Heart right ventricle (tissue), 16 donors: ENCODE measurements around the gene FKBP6. TPM values are rescaled to one million over a fixed set of nuclear protein-coding genes. Genes with fewer than 3 reads are reported as not detected.
"Not testable (repeated sequence)": the region's sequence is repeated elsewhere in the genome, so short reads cannot be mapped to it uniquely, and the experiment has no call there.

Source experiments
- ATAC-seq, 8 donors: fragments of 200-7000 bp; cut with Tn5 transposase; one replicate each; pipeline ENCODE4 v1.9.1; 2020; ENCODE audit warnings: mild to moderate bottlenecking in 8 of 8, moderate library complexity in 8 of 8, moderate number of reproducible peaks in 1 of 8
- DNase-seq, 2 donors: peaks; one replicate each; pipeline ENCODE4 v3.0.0-alpha.2; 2020
- H3K27ac ChIP-seq, 10 donors: fragments of 200-600 bp; sonication (generic) in 2 of 10; one replicate each; pipeline versions ENCODE4 v1.5.0 to v1.8.0; 2020 to 2022; ENCODE audit warnings: mild to moderate bottlenecking in 3 of 10
- H3K27me3 ChIP-seq, 7 donors: fragments of 200-600 bp; one replicate each; pipeline ENCODE4 v1.8.0; 2021 to 2022; ENCODE audit warnings: mild to moderate bottlenecking in 2 of 7
- H3K36me3 ChIP-seq, 9 donors: fragments of 200-600 bp; sonication (generic) in 1 of 9; one replicate each; pipeline versions ENCODE4 v1.5.0 to v1.8.0; 2020 to 2022; ENCODE audit warnings: mild to moderate bottlenecking in 2 of 9
- H3K4me1 ChIP-seq, 9 donors: fragments of 200-600 bp; sonication (generic) in 1 of 9; one replicate each; pipeline versions ENCODE4 v1.5.0 to v1.8.0; 2020 to 2022; ENCODE audit warnings: mild to moderate bottlenecking in 4 of 9
- H3K4me3 ChIP-seq, 10 donors: fragments of 200-600 bp; sonication (generic) in 2 of 10; one replicate each; pipeline versions ENCODE4 v1.5.0 to v1.8.0; 2020 to 2022; ENCODE audit warnings: mild to moderate bottlenecking in 7 of 10, moderate library complexity in 2 of 10
- H3K9me3 ChIP-seq, 11 donors: fragments of 200-600 bp in 10 of 11; sonication (generic) in 2 of 11; one replicate each; pipeline versions ENCODE4 v1.5.0 to v1.8.0; 2013 to 2022; ENCODE audit warnings: mild to moderate bottlenecking in 2 of 11, control low read depth in 1 of 11, moderate library complexity in 1 of 11
- WGBS, 2 donors: extraction: QIAGEN DNeasy Blood & Tissue Kit; methylation state at CpG; one replicate each; pipeline ENCODE4 v1.1.7; 2013; ENCODE audit warnings: inconsistent platforms in 1 of 2; 5-methylcytosine and 5-hydroxymethylcytosine counted together
- intact Hi-C, 10 donors: fragments of 100-400 bp; cut with DNase I; formaldehyde crosslinking; loops; one replicate each; pipeline versions ENCODE4 v1.11.1 to v1.14.2; 2022
- long read RNA-seq, 3 donors: library from polyadenylated mRNA; unstranded; transcript quantifications; one replicate each; pipeline ENCODE4 v2.0.0, GENCODE V29; 2020 to 2021
- polyA plus RNA-seq, 2 donors: library from polyadenylated mRNA; stranded (reverse); fragments of 200-250 nt; gene quantifications; one replicate each; pipeline ENCODE4 v1.2.3, GENCODE V29; 2013
- total RNA-seq, 10 donors: library from RNA; stranded (reverse); fragmentation: NEBNext Ultra II Directional in 3 of 10; extraction: Animal tissue kit (Norgen Biotek cat#: 25700) in 3 of 10; gene quantifications; one replicate each; pipeline versions ENCODE4 v1.2.1 to v1.2.4, GENCODE V29; 2021 to 2023
- TF ChIP-seq, protein P1 (sequence below), 9 donors: fragments of 200-600 bp; sonication (generic) in 2 of 9; IDR thresholded peaks; one replicate each; pipeline versions ENCODE4 v1.5.0 to v1.8.0; 2021 to 2022; ENCODE audit warnings: antibody characterized with exemption in 9 of 9, mild to moderate bottlenecking in 5 of 9, moderate library complexity in 1 of 9
- donor health status: Arrhythmogenic right ventricular cardiomyopathy.
- donor health status: ischemic (EF 13 %, LVEDD 7.1; RV severe dilation, severe dysfunction).
- donor health status: healthy with polysubstance abuse.
- donor health status: DM: no; HTN: yes; CAD: no.
- donor health status: DM: no; HTN: no; CAD: no.
- donor health status: ischemic (EF 25% LVEDD 6.9; RV normal size, moderate dysfunction).
- donor health status: ischemic (EF 25% LVEDD 5.7; RV mildly dilated, moderate dysfunction).
- donor health status: healthy.
- donor health status: DM: yes; HTN: yes; CAD: no.
- donor health status: Ischemic cardiomyopathy.
- donor health status: ischemic (EF 35%, LVEDD 5.7; RV mildly dilated, moderate dysfunction).
- donor health status: nonischemic (EF 11% LVEDD 7.7; RV severe dilation, severe dysfunction).
- donor health status: DM: yes; HTN: yes; CAD: no.
- donor health status: PGD.
- donor health status: ischemic (EF 29% LVEDD 5.4; RV normal size, mild dysfunction).
- donor health status: nonischemic (EF 23%, LVEDD 6.1; RV moderate dilation, normal function).

FKBP6 gene, protein sequence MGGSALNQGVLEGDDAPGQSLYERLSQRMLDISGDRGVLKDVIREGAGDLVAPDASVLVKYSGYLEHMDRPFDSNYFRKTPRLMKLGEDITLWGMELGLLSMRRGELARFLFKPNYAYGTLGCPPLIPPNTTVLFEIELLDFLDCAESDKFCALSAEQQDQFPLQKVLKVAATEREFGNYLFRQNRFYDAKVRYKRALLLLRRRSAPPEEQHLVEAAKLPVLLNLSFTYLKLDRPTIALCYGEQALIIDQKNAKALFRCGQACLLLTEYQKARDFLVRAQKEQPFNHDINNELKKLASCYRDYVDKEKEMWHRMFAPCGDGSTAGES
- total RNA-seq (not detected), polyA plus RNA-seq (not detected)
- long read RNA-seq, donor 1, result 0 reads
- long read RNA-seq, donor 2, result 0 reads
- long read RNA-seq, donor 3, result 0 reads

- ATAC-seq, result peak in 1 of 8 donors; percentile 14
- H3K4me3 ChIP-seq, H3K9me3 ChIP-seq, intact Hi-C loops, DNase-seq, H3K36me3 ChIP-seq, H3K27me3 ChIP-seq, H3K27ac ChIP-seq: not testable (repeated sequence)
- H3K4me1 ChIP-seq, result peaks cover 0 to 21% (median 0%) of the 10 kb centered on the region in 9 donors
- WGBS, 2 donors, result 90 to 94% methylated on average over 40 to 41 of the region's 43 CpGs
These were observed at the start of gene FKBP6, which contains the start of gene TRIM50 for GRCh38 chr7:73327922-73328321. FKBP6 (plus strand) TSS chr7:73328161; CDS start chr7:73328429, 268 bp downstream. TRIM50 (minus strand) TSS chr7:73328082; CDS start chr7:73324787, 3,295 bp downstream.

DNA sequence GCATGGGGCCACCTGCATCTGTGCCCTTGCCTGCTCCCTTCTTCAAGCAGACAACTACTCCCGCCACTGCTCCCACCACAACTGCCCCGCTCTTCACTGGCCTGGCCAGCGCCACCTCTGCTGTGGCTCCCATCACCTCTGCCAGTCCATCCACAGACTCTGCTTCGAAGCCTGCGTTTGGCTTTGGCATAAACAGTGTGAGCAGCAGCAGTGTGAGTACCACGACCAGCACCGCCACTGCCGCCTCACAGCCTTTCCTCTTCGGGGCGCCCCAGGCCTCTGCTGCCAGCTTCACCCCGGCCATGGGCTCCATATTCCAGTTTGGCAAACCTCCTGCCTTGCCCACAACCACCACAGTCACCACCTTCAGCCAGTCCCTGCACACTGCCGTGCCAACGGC lies 30.7 kb upstream of the FKBP6 start:
- H3K4me1 ChIP-seq, ATAC-seq, H3K4me3 ChIP-seq, H3K36me3 ChIP-seq, H3K27ac ChIP-seq, H3K9me3 ChIP-seq, intact Hi-C loops, H3K27me3 ChIP-seq, DNase-seq: not testable (repeated sequence)
- no CpG with 5 or more reads among the region's 13 CpGs for WGBS, 2 donors

DNA sequence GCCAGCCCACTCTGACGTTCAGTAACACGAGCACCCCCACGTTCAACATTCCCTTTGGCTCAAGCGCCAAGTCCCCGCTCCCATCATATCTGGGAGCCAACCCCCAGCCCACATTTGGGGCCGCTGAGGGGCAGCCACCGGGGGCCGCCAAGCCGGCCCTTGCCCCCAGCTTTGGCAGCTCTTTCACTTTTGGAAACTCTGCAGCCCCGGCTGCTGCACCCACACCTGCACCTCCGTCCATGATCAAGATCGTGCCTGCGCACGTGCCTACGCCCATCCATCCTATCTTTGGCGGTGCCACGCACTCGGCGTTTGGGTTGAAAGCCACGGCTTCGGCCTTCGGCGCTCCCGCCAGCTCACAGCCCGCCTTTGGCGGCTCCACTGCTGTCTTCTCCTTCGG lies 30.3 kb upstream of the FKBP6 start:
- intact Hi-C loops, ATAC-seq, H3K4me1 ChIP-seq, DNase-seq, H3K4me3 ChIP-seq, H3K27ac ChIP-seq, H3K36me3 ChIP-seq, H3K27me3 ChIP-seq, H3K9me3 ChIP-seq: not testable (repeated sequence)
- 93 to 100% methylated on average over 7 to 26 of the region's 27 CpGs for WGBS, 2 donors

DNA sequence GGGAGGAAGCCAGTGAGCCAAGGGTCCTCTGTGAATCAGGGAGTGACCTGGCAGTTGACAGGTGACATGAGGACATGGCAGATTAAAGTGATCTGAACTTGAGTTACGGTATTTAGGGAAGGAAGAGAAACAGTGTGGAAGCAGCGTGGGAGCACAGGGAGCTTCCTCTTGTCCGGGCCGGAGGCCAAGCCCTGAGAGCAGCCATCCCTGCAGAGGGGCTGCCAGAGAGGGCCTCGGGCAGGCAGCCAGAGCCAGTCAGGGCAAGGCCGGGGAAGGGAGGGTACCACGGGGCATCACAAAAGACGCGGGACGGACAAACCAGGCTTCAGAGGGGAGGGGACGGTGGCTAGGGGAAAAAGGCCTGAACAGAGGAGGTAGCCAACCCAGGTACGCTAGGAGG lies 28.1 kb upstream of the FKBP6 start:
- H3K9me3 ChIP-seq, DNase-seq, intact Hi-C loops, H3K4me3 ChIP-seq, H3K27ac ChIP-seq, H3K27me3 ChIP-seq, H3K4me1 ChIP-seq: not testable (repeated sequence)
- peak; percentile 64 to 90 (median 76) for ATAC-seq
- 7 to 11% methylated on average over 7 to 8 of the region's 12 CpGs for WGBS, 2 donors
- peaks cover 0 to 22% (median 13%) of the 10 kb centered on the region in 9 donors for H3K36me3 ChIP-seq

DNA sequence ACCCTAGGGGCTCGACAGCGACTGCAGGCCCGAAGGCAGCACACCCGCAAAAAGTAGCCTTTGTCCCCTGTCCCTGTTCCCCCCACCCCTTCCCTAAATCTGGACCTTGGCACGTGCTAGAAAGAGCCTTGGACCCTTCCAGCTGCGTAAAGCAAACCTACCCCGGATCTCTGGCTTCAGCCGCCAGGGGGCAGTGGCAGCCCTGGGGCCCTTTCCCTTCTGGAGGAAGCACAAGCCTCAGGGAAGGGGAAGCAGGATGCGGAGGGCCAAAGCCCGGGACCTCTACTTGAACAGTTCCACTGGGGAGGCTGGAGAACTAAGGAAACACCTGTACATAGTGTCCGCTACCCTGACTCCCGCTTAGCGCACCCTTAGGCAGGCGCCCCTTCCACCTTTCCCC lies 26.9 kb upstream of the FKBP6 start:
- intact Hi-C loops, H3K9me3 ChIP-seq, H3K27ac ChIP-seq, H3K4me1 ChIP-seq, DNase-seq, H3K27me3 ChIP-seq, H3K4me3 ChIP-seq: not testable (repeated sequence)
- ATAC-seq, result peak in 3 of 8 donors; percentile 2 to 22 (median 9)
- H3K36me3 ChIP-seq, result peaks cover 0 to 35% (median 13%) of the 10 kb centered on the region in 9 donors
- 74 to 82% methylated on average over 4 to 10 of the region's 14 CpGs for WGBS, 2 donors

GRCh38 chr7:73302846-73303245 lies 25.1 kb upstream of the FKBP6 start:
- H3K9me3 ChIP-seq, H3K27ac ChIP-seq, ATAC-seq, H3K27me3 ChIP-seq, H3K4me3 ChIP-seq, H3K4me1 ChIP-seq, intact Hi-C loops, DNase-seq: not testable (repeated sequence)
- H3K36me3 ChIP-seq, result peaks cover 0 to 45% (median 13%) of the 10 kb centered on the region in 9 donors
- 93 to 94% methylated on average over 10 of the region's 10 CpGs for WGBS, 2 donors

GRCh38 chr7:73303546-73303945 lies 24.4 kb upstream of the FKBP6 start:
- 89 to 93% methylated on average over 26 of the region's 26 CpGs for WGBS, 2 donors
- ATAC-seq, result no peak
- H3K27me3 ChIP-seq, result no peaks in the 10 kb centered on the region
- no peak overlapping the region for H3K27ac ChIP-seq
- no peak for DNase-seq
- peaks cover 0 to 45% (median 13%) of the 10 kb centered on the region in 9 donors for H3K36me3 ChIP-seq
- no peaks in the 10 kb centered on the region for H3K9me3 ChIP-seq
- TF ChIP-seq, protein P1, sequence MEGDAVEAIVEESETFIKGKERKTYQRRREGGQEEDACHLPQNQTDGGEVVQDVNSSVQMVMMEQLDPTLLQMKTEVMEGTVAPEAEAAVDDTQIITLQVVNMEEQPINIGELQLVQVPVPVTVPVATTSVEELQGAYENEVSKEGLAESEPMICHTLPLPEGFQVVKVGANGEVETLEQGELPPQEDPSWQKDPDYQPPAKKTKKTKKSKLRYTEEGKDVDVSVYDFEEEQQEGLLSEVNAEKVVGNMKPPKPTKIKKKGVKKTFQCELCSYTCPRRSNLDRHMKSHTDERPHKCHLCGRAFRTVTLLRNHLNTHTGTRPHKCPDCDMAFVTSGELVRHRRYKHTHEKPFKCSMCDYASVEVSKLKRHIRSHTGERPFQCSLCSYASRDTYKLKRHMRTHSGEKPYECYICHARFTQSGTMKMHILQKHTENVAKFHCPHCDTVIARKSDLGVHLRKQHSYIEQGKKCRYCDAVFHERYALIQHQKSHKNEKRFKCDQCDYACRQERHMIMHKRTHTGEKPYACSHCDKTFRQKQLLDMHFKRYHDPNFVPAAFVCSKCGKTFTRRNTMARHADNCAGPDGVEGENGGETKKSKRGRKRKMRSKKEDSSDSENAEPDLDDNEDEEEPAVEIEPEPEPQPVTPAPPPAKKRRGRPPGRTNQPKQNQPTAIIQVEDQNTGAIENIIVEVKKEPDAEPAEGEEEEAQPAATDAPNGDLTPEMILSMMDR (IDR thresholded peaks at IDR 0.05), result no peak
- H3K4me3 ChIP-seq, result no peak overlapping the region
- intact Hi-C loops, result no loop called here
- peaks cover 0 to 11% (median 0%) of the 10 kb centered on the region in 9 donors for H3K4me1 ChIP-seq
